Measurements from ENCODE around the gene DSG4.

The DSG4 gene

GRCh38 chr18:31447530-31448191, 71.1 kb downstream of the DSG4 start, which contains the start of gene DSG3:
TSS of gene DSG3 (plus strand) at chr18:31447741. CDS start at chr18:31447878, 137 bp downstream.
- no peaks in the 10 kb centered on the region for H3K27me3 ChIP-seq (ENCODE audit: control insufficient read depth in 1 of 2, insufficient read depth in 1 of 2, low read length in 2 of 2)
- no peak within 1 kb of the TSS for H3K9ac ChIP-seq (ENCODE audit: low read length)
- no peak within 1 kb of the TSS for H2BK15ac ChIP-seq (ENCODE audit: low read depth, poor library complexity, severe bottlenecking)
- no peak within 1 kb of the TSS for H3K23ac ChIP-seq (ENCODE audit: low read length in 2 of 2)
- H3K79me1 ChIP-seq (replicated peaks; ENCODE audit: low read length, poor library complexity, severe bottlenecking), result no peaks in the 10 kb centered on the region
- H2AFZ ChIP-seq (ENCODE audit: low read depth, low read length), result no peak within 1 kb of the TSS
- H3K4ac ChIP-seq (ENCODE audit: low read depth in 1 of 2, low read length in 2 of 2), result no peak within 1 kb of the TSS
- DNase-seq, result no peak
- no peak within 1 kb of the TSS for H4K91ac ChIP-seq (ENCODE audit: low read length)
- H3K36me3 ChIP-seq (ENCODE audit: control insufficient read depth in 1 of 2, insufficient read depth in 2 of 2, low read depth in 1 of 2, low read length in 2 of 2), result no peaks in the 10 kb centered on the region
- H4K8ac ChIP-seq (ENCODE audit: low read length), result no peak within 1 kb of the TSS
- H2BK120ac ChIP-seq (ENCODE audit: low read depth, low read length), result no peak within 1 kb of the TSS
- H2AK5ac ChIP-seq (ENCODE audit: low read length, severe bottlenecking), result no peak within 1 kb of the TSS
- no peak within 1 kb of the TSS for H2BK5ac ChIP-seq (ENCODE audit: low read depth, low read length, poor library complexity, severe bottlenecking)
- 82% methylated on average over 8 of the region's 9 CpGs for WGBS
- H3K4me2 ChIP-seq (ENCODE audit: low read length, poor library complexity, severe bottlenecking), result no peak within 1 kb of the TSS
- H3K4me1 ChIP-seq (ENCODE audit: control insufficient read depth, insufficient read depth, low read depth, low read length), result no peaks in the 10 kb centered on the region
- H3K4me3 ChIP-seq (ENCODE audit: insufficient read depth in 1 of 2, low read depth in 1 of 2, low read length in 2 of 2), result no peak within 1 kb of the TSS
- H3K9me3 ChIP-seq (ENCODE audit: control insufficient read depth, low read length), result no peaks in the 10 kb centered on the region
- H2BK12ac ChIP-seq (ENCODE audit: low read length in 2 of 2), result no peak within 1 kb of the TSS
- H3K14ac ChIP-seq (ENCODE audit: low read length in 2 of 2), result no peak within 1 kb of the TSS
- no peak within 1 kb of the TSS for H3K27ac ChIP-seq (ENCODE audit: low read length, poor library complexity, severe bottlenecking)
- no peak within 1 kb of the TSS for H3K18ac ChIP-seq (ENCODE audit: low read depth in 1 of 2, low read length in 2 of 2)

DNA sequence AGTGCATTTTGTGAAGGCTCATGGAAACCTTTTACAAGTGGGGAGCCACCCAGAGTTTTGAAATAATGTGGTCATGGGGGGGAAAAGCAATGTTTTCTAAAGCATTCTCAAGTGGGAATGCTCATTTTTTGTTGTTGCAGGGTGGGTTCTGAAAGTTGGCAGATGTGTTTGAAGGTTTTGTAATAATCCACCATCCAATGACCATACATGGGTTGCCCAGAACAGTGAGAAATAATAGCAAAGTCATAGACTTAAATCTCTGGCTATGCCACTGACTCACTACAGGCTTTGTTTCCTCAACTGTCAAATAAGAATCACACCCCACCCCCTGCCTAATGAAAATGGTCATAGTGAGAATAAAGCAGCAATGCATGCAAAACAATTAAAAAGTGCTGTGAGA, 73.8 kb downstream of the DSG4 start:
- DNase-seq, result no peak
- Histone ChIP-seq H2AFZ (ENCODE audit: low read depth, low read length) (no peak overlapping the region), H3K4me1 (ENCODE audit: control insufficient read depth, insufficient read depth, low read depth, low read length) (no peaks in the 10 kb centered on the region), H3K9me3 (ENCODE audit: control insufficient read depth, low read length) (no peaks in the 10 kb centered on the region), H2BK5ac (ENCODE audit: low read depth, low read length, poor library complexity, severe bottlenecking) (no peak overlapping the region), H2BK12ac (ENCODE audit: low read length in 2 of 2) (no peak overlapping the region), H3K4me2 (ENCODE audit: low read length, poor library complexity, severe bottlenecking) (no peak overlapping the region), H3K9ac (ENCODE audit: low read length) (no peak overlapping the region), H4K91ac (ENCODE audit: low read length) (no peak overlapping the region), H3K14ac (ENCODE audit: low read length in 2 of 2) (no peak overlapping the region), H3K27me3 (ENCODE audit: control insufficient read depth in 1 of 2, insufficient read depth in 1 of 2, low read length in 2 of 2) (no peaks in the 10 kb centered on the region), H4K8ac (ENCODE audit: low read length) (no peak overlapping the region), H3K27ac (ENCODE audit: low read length, poor library complexity, severe bottlenecking) (no peak overlapping the region), H3K23ac (ENCODE audit: low read length in 2 of 2) (no peak overlapping the region), H3K79me1 (replicated peaks; ENCODE audit: low read length, poor library complexity, severe bottlenecking) (no peaks in the 10 kb centered on the region), H3K36me3 (ENCODE audit: control insufficient read depth in 1 of 2, insufficient read depth in 2 of 2, low read depth in 1 of 2, low read length in 2 of 2) (no peaks in the 10 kb centered on the region), H3K18ac (ENCODE audit: low read depth in 1 of 2, low read length in 2 of 2) (no peak overlapping the region), H3K4ac (ENCODE audit: low read depth in 1 of 2, low read length in 2 of 2) (no peak overlapping the region), H3K4me3 (ENCODE audit: insufficient read depth in 1 of 2, low read depth in 1 of 2, low read length in 2 of 2) (no peak overlapping the region), H2BK120ac (ENCODE audit: low read depth, low read length) (no peak overlapping the region), H2BK15ac (ENCODE audit: low read depth, poor library complexity, severe bottlenecking) (no peak overlapping the region), H2AK5ac (ENCODE audit: low read length, severe bottlenecking) (no peak overlapping the region)

DNA sequence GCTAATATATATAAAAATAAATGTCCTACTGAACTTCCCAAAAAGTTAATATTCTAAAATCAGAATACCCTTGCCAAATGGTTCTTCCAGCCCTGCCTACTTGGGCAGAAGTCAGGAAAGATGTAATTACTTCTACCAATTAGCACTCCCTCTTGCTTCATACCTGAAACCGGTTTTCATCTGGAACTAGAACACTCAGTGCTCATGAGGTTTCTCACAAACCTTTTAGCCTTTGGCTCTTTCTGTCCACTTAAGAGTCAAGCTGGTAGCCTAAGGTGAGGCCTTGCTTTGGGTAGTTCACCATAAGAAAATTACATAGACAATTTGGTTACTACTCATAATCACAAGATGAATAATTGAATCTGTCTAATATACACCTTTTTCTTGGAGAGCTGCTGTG, 75.0 kb downstream of the DSG4 start:
- Histone ChIP-seq H3K4me1 (ENCODE audit: control insufficient read depth, insufficient read depth, low read depth, low read length) (no peaks in the 10 kb centered on the region), H4K91ac (ENCODE audit: low read length) (no peak overlapping the region), H4K8ac (ENCODE audit: low read length) (peak overlapping the region; percentile 63), H3K14ac (ENCODE audit: low read length in 2 of 2) (no peak overlapping the region), H2AK5ac (ENCODE audit: low read length, severe bottlenecking) (peak overlapping the region; percentile 36), H2BK5ac (ENCODE audit: low read depth, low read length, poor library complexity, severe bottlenecking) (no peak overlapping the region), H3K4me3 (ENCODE audit: insufficient read depth in 1 of 2, low read depth in 1 of 2, low read length in 2 of 2) (no peak overlapping the region), H3K79me1 (replicated peaks; ENCODE audit: low read length, poor library complexity, severe bottlenecking) (no peaks in the 10 kb centered on the region), H3K27me3 (ENCODE audit: control insufficient read depth in 1 of 2, insufficient read depth in 1 of 2, low read length in 2 of 2) (no peaks in the 10 kb centered on the region), H3K4ac (ENCODE audit: low read depth in 1 of 2, low read length in 2 of 2) (no peak overlapping the region), H3K36me3 (ENCODE audit: control insufficient read depth in 1 of 2, insufficient read depth in 2 of 2, low read depth in 1 of 2, low read length in 2 of 2) (no peaks in the 10 kb centered on the region), H2AFZ (ENCODE audit: low read depth, low read length) (no peak overlapping the region), H3K9me3 (ENCODE audit: control insufficient read depth, low read length) (no peaks in the 10 kb centered on the region), H3K18ac (ENCODE audit: low read depth in 1 of 2, low read length in 2 of 2) (peak overlapping the region in 1 of 2 experiments; percentile 52), H3K9ac (ENCODE audit: low read length) (no peak overlapping the region), H2BK15ac (ENCODE audit: low read depth, poor library complexity, severe bottlenecking) (no peak overlapping the region), H2BK12ac (ENCODE audit: low read length in 2 of 2) (no peak overlapping the region), H3K4me2 (ENCODE audit: low read length, poor library complexity, severe bottlenecking) (no peak overlapping the region), H2BK120ac (ENCODE audit: low read depth, low read length) (no peak overlapping the region), H3K27ac (ENCODE audit: low read length, poor library complexity, severe bottlenecking) (no peak overlapping the region), H3K23ac (ENCODE audit: low read length in 2 of 2) (no peak overlapping the region)
- 100% methylated on average over 1 of the region's 1 CpG for WGBS
- DNase-seq, result no peak

- Histone ChIP-seq H3K18ac (ENCODE audit: low read depth in 1 of 2, low read length in 2 of 2) (no peak overlapping the region), H3K9me3 (ENCODE audit: control insufficient read depth, low read length) (no peaks in the 10 kb centered on the region), H2BK5ac (ENCODE audit: low read depth, low read length, poor library complexity, severe bottlenecking) (no peak overlapping the region), H4K91ac (ENCODE audit: low read length) (no peak overlapping the region), H3K23ac (ENCODE audit: low read length in 2 of 2) (no peak overlapping the region), H2AK5ac (ENCODE audit: low read length, severe bottlenecking) (no peak overlapping the region), H3K14ac (ENCODE audit: low read length in 2 of 2) (no peak overlapping the region), H2BK120ac (ENCODE audit: low read depth, low read length) (no peak overlapping the region), H3K9ac (ENCODE audit: low read length) (peak overlapping the region; percentile 59), H3K4ac (ENCODE audit: low read depth in 1 of 2, low read length in 2 of 2) (no peak overlapping the region), H3K79me1 (replicated peaks; ENCODE audit: low read length, poor library complexity, severe bottlenecking) (no peaks in the 10 kb centered on the region), H4K8ac (ENCODE audit: low read length) (no peak overlapping the region), H2BK12ac (ENCODE audit: low read length in 2 of 2) (no peak overlapping the region), H3K27ac (ENCODE audit: low read length, poor library complexity, severe bottlenecking) (peak overlapping the region; percentile 88), H3K4me2 (ENCODE audit: low read length, poor library complexity, severe bottlenecking) (no peak overlapping the region), H3K36me3 (ENCODE audit: control insufficient read depth in 1 of 2, insufficient read depth in 2 of 2, low read depth in 1 of 2, low read length in 2 of 2) (no peaks in the 10 kb centered on the region), H3K4me3 (ENCODE audit: insufficient read depth in 1 of 2, low read depth in 1 of 2, low read length in 2 of 2) (no peak overlapping the region), H3K27me3 (ENCODE audit: control insufficient read depth in 1 of 2, insufficient read depth in 1 of 2, low read length in 2 of 2) (no peaks in the 10 kb centered on the region), H2AFZ (ENCODE audit: low read depth, low read length) (no peak overlapping the region), H2BK15ac (ENCODE audit: low read depth, poor library complexity, severe bottlenecking) (no peak overlapping the region), H3K4me1 (ENCODE audit: control insufficient read depth, insufficient read depth, low read depth, low read length) (no peaks in the 10 kb centered on the region)
- 56% methylated on average over 2 of the region's 3 CpGs for WGBS
- peak; percentile 83 for DNase-seq
Observed at GRCh38 chr18:31454066-31454708, 77.6 kb downstream of the DSG4 start.
